ENCODE data around the gene MLLT1.

GRCh38 chr19:6232601-6233055, 47.1 kb downstream of the MLLT1 start:
- TF ChIP-seq CTCF (IDR thresholded peaks at IDR 0.05; ENCODE audit: insufficient read depth, low read length, poor library complexity, severe bottlenecking) (no peak), EZH2phosphoT487 (conservative IDR thresholded peaks at IDR 0.05; ENCODE audit: low read length) (no peak)
